HUES6 (cell line): ENCODE data around the gene SFXN5.

Experiments used
- H3K27ac ChIP-seq: 2 replicates; pipeline ENCODE4 v1.7.0; 2013; ENCODE audit warnings: low read depth, mild to moderate bottlenecking, low read length, inconsistent platforms
- H3K27me3 ChIP-seq: 2 replicates; pipeline ENCODE4 v1.6.1; 2013; ENCODE audit warnings: low read length; ENCODE audit not compliant: control insufficient read depth, insufficient read depth
- H3K36me3 ChIP-seq: 2 replicates; pipeline ENCODE4 v1.6.1; 2013; ENCODE audit warnings: low read length; ENCODE audit not compliant: control insufficient read depth, insufficient read depth
- H3K4me1 ChIP-seq: 2 replicates; pipeline ENCODE4 v1.6.1; 2013; ENCODE audit warnings: low read length; ENCODE audit not compliant: control insufficient read depth, insufficient read depth
- H3K4me3 ChIP-seq: 2 replicates; pipeline ENCODE4 v1.5.1; 2013; ENCODE audit warnings: low read depth, low read length
- H3K9ac ChIP-seq: one replicate; pipeline ENCODE4 v1.6.1; 2013; ENCODE audit warnings: mild to moderate bottlenecking, low read length
- H3K9me3 ChIP-seq: 2 replicates; pipeline ENCODE4 v1.6.1; 2013; ENCODE audit warnings: low read depth, low read length; ENCODE audit not compliant: control insufficient read depth, insufficient read depth

SFXN5 gene

GRCh38 chr2:72980535-72981217 is 90.8 kb downstream of the SFXN5 start:
- Histone ChIP-seq H3K27me3 (no peaks in the 10 kb centered on the region), H3K36me3 (peaks cover 5% of the 10 kb centered on the region), H3K4me3 (no peak overlapping the region), H3K4me1 (peaks cover 7% of the 10 kb centered on the region), H3K9me3 (no peaks in the 10 kb centered on the region), H3K9ac (no peak overlapping the region), H3K27ac (no peak overlapping the region)

DNA sequence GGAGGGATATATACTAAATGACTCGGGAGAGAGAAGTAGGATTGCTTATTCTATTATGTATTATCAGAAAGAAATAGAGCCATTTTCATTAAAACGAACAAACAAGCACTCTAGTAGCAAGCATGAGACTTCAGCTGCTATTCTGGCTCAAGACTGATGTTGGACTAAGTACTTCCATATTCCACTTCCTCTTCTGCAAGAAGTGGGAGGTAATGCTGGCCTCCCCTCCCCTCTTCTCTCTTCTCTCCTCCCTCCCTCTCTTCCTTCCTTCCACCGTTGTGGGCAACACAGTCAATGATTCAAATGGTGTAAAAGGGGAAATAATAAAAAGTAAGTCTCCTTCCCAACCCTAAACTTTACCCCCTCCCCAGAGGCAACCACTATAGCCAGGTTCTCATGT is 91.6 kb downstream of the SFXN5 start:
- Histone ChIP-seq H3K4me1 (peaks cover 11% of the 10 kb centered on the region), H3K36me3 (peaks cover 5% of the 10 kb centered on the region), H3K27me3 (no peaks in the 10 kb centered on the region), H3K9ac (no peak overlapping the region), H3K4me3 (no peak overlapping the region), H3K27ac (no peak overlapping the region), H3K9me3 (no peaks in the 10 kb centered on the region)

GRCh38 chr2:72975017-72975416 is 96.5 kb downstream of the SFXN5 start:
- Histone ChIP-seq H3K4me1 (peaks cover 17% of the 10 kb centered on the region), H3K36me3 (no peaks in the 10 kb centered on the region), H3K4me3 (no peak overlapping the region), H3K9me3 (no peaks in the 10 kb centered on the region), H3K27me3 (no peaks in the 10 kb centered on the region), H3K27ac (no peak overlapping the region), H3K9ac (no peak overlapping the region)

DNA sequence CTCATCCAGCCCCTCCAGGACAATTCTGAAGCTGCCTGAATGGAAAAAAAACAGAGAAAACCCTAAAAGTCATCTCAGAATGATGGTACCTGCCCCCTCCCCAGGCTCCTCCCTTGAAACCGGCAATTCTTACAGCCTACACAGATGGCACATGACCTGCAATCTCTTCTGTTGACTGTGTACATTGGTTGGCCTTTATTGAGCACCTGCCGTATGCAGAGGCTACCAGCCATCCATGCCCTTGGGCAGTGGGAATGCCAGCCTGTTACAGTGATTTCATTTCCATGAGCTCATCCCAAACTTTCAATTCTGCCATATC is 97.1 kb downstream of the SFXN5 start:
- no peaks in the 10 kb centered on the region for H3K36me3 ChIP-seq
- no peaks in the 10 kb centered on the region for H3K27me3 ChIP-seq
- no peak overlapping the region for H3K4me3 ChIP-seq
- H3K27ac ChIP-seq = no peak overlapping the region
- no peaks in the 10 kb centered on the region for H3K9me3 ChIP-seq
- peaks cover 15% of the 10 kb centered on the region for H3K4me1 ChIP-seq
- no peak overlapping the region for H3K9ac ChIP-seq

- Histone ChIP-seq H3K4me3 (no peak overlapping the region), H3K9ac (no peak overlapping the region), H3K9me3 (no peaks in the 10 kb centered on the region), H3K27ac (no peak overlapping the region), H3K4me1 (peaks cover 15% of the 10 kb centered on the region), H3K27me3 (no peaks in the 10 kb centered on the region), H3K36me3 (no peaks in the 10 kb centered on the region)
Observed at GRCh38 chr2:72973566-72974435, 97.7 kb downstream of the SFXN5 start.

GRCh38 chr2:72973137-72973535 is 98.4 kb downstream of the SFXN5 start:
- no peak overlapping the region for H3K9ac ChIP-seq

GRCh38 chr2:72972352-72973136 is 99.0 kb downstream of the SFXN5 start:
- Histone ChIP-seq H3K27me3 (no peaks in the 10 kb centered on the region), H3K36me3 (no peaks in the 10 kb centered on the region), H3K4me1 (peaks cover 15% of the 10 kb centered on the region), H3K9me3 (no peaks in the 10 kb centered on the region), H3K4me3 (no peak overlapping the region), H3K27ac (no peak overlapping the region), H3K9ac (no peak overlapping the region)

More at GRCh38 chr2:72973137-72973535, 98.4 kb downstream of the SFXN5 start:
- H3K4me3 ChIP-seq = no peak overlapping the region
- no peaks in the 10 kb centered on the region for H3K9me3 ChIP-seq
- H3K27me3 ChIP-seq = no peaks in the 10 kb centered on the region
- H3K36me3 ChIP-seq = no peaks in the 10 kb centered on the region
- no peak overlapping the region for H3K27ac ChIP-seq
- peaks cover 15% of the 10 kb centered on the region for H3K4me1 ChIP-seq

- no peaks in the 10 kb centered on the region for H3K9me3 ChIP-seq
- no peaks in the 10 kb centered on the region for H3K36me3 ChIP-seq
- peaks cover 15% of the 10 kb centered on the region for H3K4me1 ChIP-seq
- H3K4me3 ChIP-seq = no peak overlapping the region
- H3K27ac ChIP-seq = no peak overlapping the region
- H3K9ac ChIP-seq = no peak overlapping the region
- H3K27me3 ChIP-seq = no peaks in the 10 kb centered on the region
Observed at GRCh38 chr2:72971036-72971435, 100.5 kb downstream of the SFXN5 start.

GRCh38 chr2:72969706-72970105 is 101.8 kb downstream of the SFXN5 start:
- H3K27ac ChIP-seq = no peak overlapping the region
- H3K4me3 ChIP-seq = no peak overlapping the region
- no peaks in the 10 kb centered on the region for H3K9me3 ChIP-seq
- H3K4me1 ChIP-seq = peaks cover 11% of the 10 kb centered on the region
- no peak overlapping the region for H3K9ac ChIP-seq
- H3K27me3 ChIP-seq = no peaks in the 10 kb centered on the region
- H3K36me3 ChIP-seq = no peaks in the 10 kb centered on the region

- no peak overlapping the region for H3K9ac ChIP-seq
- H3K27me3 ChIP-seq = 0 out of 2 replicates have a peak, but pooled peaks cover 4% of the 10 kb centered on the region
- no peaks in the 10 kb centered on the region for H3K9me3 ChIP-seq
- no peak overlapping the region for H3K4me3 ChIP-seq
- no peak overlapping the region for H3K27ac ChIP-seq
- H3K36me3 ChIP-seq = no peaks in the 10 kb centered on the region
- H3K4me1 ChIP-seq = peaks cover 15% of the 10 kb centered on the region
Observed at GRCh38 chr2:72968286-72968685, 103.2 kb downstream of the SFXN5 start.
